MM.1S (cell line): ENCODE measurements around the gene CPPED1.
A peak's percentile ranks its signal among the peaks of the same experiment; 100 is the strongest.

Source experiments
- DNase-seq: peaks from one replicate; pipeline ENCODE4 v3.0.0-alpha.2; 2015
- H2AFZ ChIP-seq: fragments of 300-600 bp; sonication (generic); 2 replicates; pipeline ENCODE4 v1.6.0; 2016; ENCODE audit warnings: antibody characterized with exemption, low read length
- H3F3A ChIP-seq: fragments of 300-600 bp; sonication (generic); 2 replicates; pipeline ENCODE4 v1.6.1; 2016; ENCODE audit warnings: mild to moderate bottlenecking, antibody characterized with exemption, low read length, moderate library complexity, mixed read lengths; ENCODE audit not compliant: insufficient read depth
- H3K27ac ChIP-seq: fragments of 300-600 bp; sonication (generic); 2 replicates; pipeline ENCODE4 v1.5.1; 2016; ENCODE audit warnings: mild to moderate bottlenecking, low read length
- H3K27me3 ChIP-seq: fragments of 300-600 bp; sonication (generic); replicated peaks from 2 replicates; pipeline ENCODE4 v1.6.0; 2016; ENCODE audit warnings: low read length; ENCODE audit not compliant: insufficient read depth
- H3K36me3 ChIP-seq: fragments of 300-600 bp; sonication (generic); replicated peaks from 2 replicates; pipeline ENCODE4 v1.6.1; 2016; ENCODE audit warnings: mild to moderate bottlenecking, low read length, mixed read lengths; ENCODE audit not compliant: insufficient read depth
- H3K4me1 ChIP-seq: fragments of 300-600 bp; sonication (generic); 2 replicates; pipeline ENCODE4 v1.6.1; 2016; ENCODE audit warnings: low read length, mixed read lengths
- H3K4me2 ChIP-seq: fragments of 300-600 bp; sonication (generic); 2 replicates; pipeline ENCODE4 v1.6.0; 2016; ENCODE audit warnings: low read depth, low read length
- H3K4me3 ChIP-seq: fragments of 300-600 bp; sonication (generic); 2 replicates; pipeline ENCODE4 v1.5.1; 2016; ENCODE audit warnings: low read length, mixed read lengths
- H3K79me2 ChIP-seq: fragments of 300-600 bp; sonication (generic); 2 replicates; pipeline ENCODE4 v1.6.1; 2016; ENCODE audit warnings: mixed run types, low read length, mixed read lengths
- H3K9ac ChIP-seq: fragments of 300-600 bp; sonication (generic); 2 replicates; pipeline ENCODE4 v1.6.1; 2016; ENCODE audit warnings: low read length, mixed read lengths
- H3K9me2 ChIP-seq: fragments of 300-600 bp; sonication (generic); replicated peaks from 2 replicates; pipeline ENCODE4 v1.6.1; 2016; ENCODE audit warnings: mild to moderate bottlenecking, low read length, mixed read lengths; ENCODE audit not compliant: insufficient read depth
- H3K9me3 ChIP-seq: fragments of 300-600 bp; sonication (generic); replicated peaks from 2 replicates; pipeline ENCODE4 v1.6.1; 2016; ENCODE audit warnings: mild to moderate bottlenecking, low read length, mixed read lengths; ENCODE audit not compliant: insufficient read depth
- H4K20me1 ChIP-seq: fragments of 300-600 bp; sonication (generic); 2 replicates; pipeline ENCODE4 v1.6.1; 2016; ENCODE audit warnings: mild to moderate bottlenecking, low read length, moderate library complexity, mixed read lengths; ENCODE audit not compliant: insufficient read depth
- CTCF ChIP-seq: fragments of 300-600 bp; sonication (generic); IDR thresholded peaks from 2 replicates; pipeline ENCODE4 v1.5.1; 2016; ENCODE audit warnings: antibody characterized with exemption, low read length, mixed read lengths
- EZH2 ChIP-seq: fragments of 300-600 bp; sonication (generic); optimal IDR thresholded peaks from 2 replicates; pipeline ENCODE3; 2017; ENCODE audit warnings: low read depth, mild to moderate bottlenecking, antibody characterized with exemption, low read length, mixed read lengths
- EZH2phosphoT487 ChIP-seq: fragments of 300-600 bp; sonication (generic); IDR thresholded peaks from 2 replicates; pipeline ENCODE4 v1.6.1; 2018; ENCODE audit warnings: antibody characterized with exemption, low read length

Gene CPPED1

GRCh38 chr16:12802661-12803060, 1.0 kb downstream of the CPPED1 start:
- H3K27me3 ChIP-seq, result no peaks in the 10 kb centered on the region
- no peak overlapping the region for H3K27ac ChIP-seq
- no peaks in the 10 kb centered on the region for H3K36me3 ChIP-seq
- peaks cover 4% of the 10 kb centered on the region; the same call in 1 of the 2 replicates for H3F3A ChIP-seq
- no peak for TF ChIP-seq EZH2
- TF ChIP-seq EZH2phosphoT487, result no peak
- TF ChIP-seq CTCF, result no peak
- H3K9me2 ChIP-seq, result no peaks in the 10 kb centered on the region
- H3K4me2 ChIP-seq, result peak overlapping the region; percentile 88
- peaks cover 9% of the 10 kb centered on the region for H3K79me2 ChIP-seq
- no peaks in the 10 kb centered on the region for H3K4me1 ChIP-seq
- H2AFZ ChIP-seq, result peak overlapping the region; percentile 100
- H3K4me3 ChIP-seq, result peak overlapping the region; percentile 100
- DNase-seq, result no peak
- no peaks in the 10 kb centered on the region for H3K9me3 ChIP-seq
- H3K9ac ChIP-seq, result peak overlapping the region; percentile 75; the same call in 1 of the 2 replicates
- no peaks in the 10 kb centered on the region for H4K20me1 ChIP-seq

GRCh38 chr16:12802048-12802447, 1.6 kb downstream of the CPPED1 start:
- peaks cover 9% of the 10 kb centered on the region for H3K79me2 ChIP-seq
- H3K4me3 ChIP-seq, result no peak overlapping the region
- H3K9ac ChIP-seq, result no peak overlapping the region

GRCh38 chr16:12801511-12802042, 2.1 kb downstream of the CPPED1 start:
- H4K20me1 ChIP-seq, result no peaks in the 10 kb centered on the region
- no peaks in the 10 kb centered on the region for H3K36me3 ChIP-seq
- no peak overlapping the region for H2AFZ ChIP-seq
- no peaks in the 10 kb centered on the region for H3K9me3 ChIP-seq
- no peak for DNase-seq
- H3K4me1 ChIP-seq, result no peaks in the 10 kb centered on the region
- no peaks in the 10 kb centered on the region for H3K27me3 ChIP-seq
- H3K79me2 ChIP-seq, result peaks cover 9% of the 10 kb centered on the region
- no peaks in the 10 kb centered on the region for H3K9me2 ChIP-seq
- H3F3A ChIP-seq, result peaks cover 4% of the 10 kb centered on the region; the same call in 1 of the 2 replicates
- H3K4me2 ChIP-seq, result no peak overlapping the region
- TF ChIP-seq EZH2 (no peak), CTCF (no peak), EZH2phosphoT487 (no peak)
- H3K27ac ChIP-seq, result no peak overlapping the region
- H3K9ac ChIP-seq, result no peak overlapping the region
- no peak overlapping the region for H3K4me3 ChIP-seq

More at GRCh38 chr16:12802048-12802447, 1.6 kb downstream of the CPPED1 start:
- peaks cover 4% of the 10 kb centered on the region; the same call in 1 of the 2 replicates for H3F3A ChIP-seq
- no peak overlapping the region for H3K4me2 ChIP-seq
- H3K4me1 ChIP-seq, result no peaks in the 10 kb centered on the region
- no peaks in the 10 kb centered on the region for H4K20me1 ChIP-seq
- no peaks in the 10 kb centered on the region for H3K9me3 ChIP-seq
- H3K27ac ChIP-seq, result no peak overlapping the region
- DNase-seq, result no peak
- no peak overlapping the region for H2AFZ ChIP-seq
- no peak for TF ChIP-seq EZH2phosphoT487
- no peak for TF ChIP-seq EZH2
- no peak for TF ChIP-seq CTCF
- no peaks in the 10 kb centered on the region for H3K9me2 ChIP-seq
- H3K36me3 ChIP-seq, result no peaks in the 10 kb centered on the region
- no peaks in the 10 kb centered on the region for H3K27me3 ChIP-seq
